Vein endothelial cell (primary cell): Measurements from ENCODE around the gene RHCE. TPM values are rescaled to one million over a fixed set of nuclear protein-coding genes. Genes with fewer than 3 reads are reported as not detected.

ENCODE experiments used
- total RNA-seq: library from RNA; depleted of rRNA; stranded (reverse); fragments of >200 nt; gene quantifications from 2 replicates; pipeline ENCODE4 v1.2.3, GENCODE V29; 2012

Gene RHCE
- total RNA-seq, result 0.33 TPM in 1 of 2 replicates, not detected in the other

DNA sequence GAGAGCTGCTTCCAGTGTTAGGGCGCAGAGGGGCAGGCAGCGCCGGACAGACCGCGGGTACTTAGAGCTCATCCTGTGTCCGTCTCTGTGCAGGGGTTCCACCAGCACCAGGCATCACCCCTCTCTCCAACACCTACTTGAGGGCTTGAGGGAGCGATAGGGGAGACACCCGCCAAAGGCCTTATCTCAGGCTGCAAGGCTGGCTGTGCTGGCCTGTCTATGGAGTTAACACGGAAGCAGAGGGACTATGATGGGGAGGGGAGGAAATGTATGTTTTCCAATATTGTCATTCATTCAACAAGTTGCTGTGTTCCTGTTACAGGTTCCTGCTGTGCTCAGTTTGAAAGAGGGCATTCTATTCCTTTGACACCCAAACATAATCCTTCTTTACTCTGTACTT lies at the start of gene RHCE:
RHCE (minus strand) TSS at position 111 of the 400 bp plus-strand sequence; CDS start at position 72, 39 bp downstream.

DNA sequence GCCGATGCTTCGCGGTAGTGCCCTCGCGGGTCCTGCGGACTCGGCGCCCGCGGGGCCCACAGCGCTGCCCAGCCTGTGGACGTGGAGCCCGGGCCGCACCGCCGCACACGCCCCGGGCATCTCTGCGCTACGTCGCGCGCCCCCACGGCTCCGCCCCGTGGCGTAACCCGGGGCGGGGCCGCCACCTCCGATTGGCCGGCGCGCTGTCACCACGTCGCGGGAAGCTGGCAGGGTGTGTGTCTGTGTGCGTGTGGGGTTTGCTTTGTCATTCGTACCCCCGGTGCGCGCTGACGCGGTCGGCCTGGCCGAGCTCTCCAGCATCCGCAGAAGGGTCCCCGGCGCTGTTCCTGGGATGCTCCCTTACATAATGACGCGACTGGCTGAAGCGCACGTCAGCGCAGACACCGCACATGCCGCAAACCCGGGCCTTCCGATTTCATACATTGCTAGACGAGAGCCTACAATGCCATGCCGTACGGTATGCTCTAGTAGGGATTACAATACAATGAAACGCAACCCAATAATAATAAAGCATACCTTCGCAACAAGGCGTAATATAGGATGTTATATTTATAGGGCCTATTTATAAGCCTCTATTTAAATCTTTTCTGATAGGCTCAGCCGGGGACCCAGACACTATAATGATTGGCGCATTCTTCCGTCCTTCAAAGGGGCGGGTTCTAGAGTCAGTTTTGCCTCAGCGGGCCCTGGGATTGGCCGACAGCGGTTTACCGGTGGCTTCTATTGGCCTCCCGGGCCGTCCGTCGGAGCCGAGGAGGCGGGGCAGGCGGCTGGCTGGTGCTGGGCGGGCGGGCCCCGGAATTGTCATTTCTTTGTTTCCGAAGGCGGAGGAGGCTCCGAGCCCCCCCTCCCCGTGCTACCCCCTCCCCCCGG lies 9.7 kb upstream of the RHCE start, which contains the start of gene MACO1:
MACO1 (plus strand) TSS at position 825 of the 894 bp plus-strand sequence. CDS start 202 bp downstream, outside the sequence.

GRCh38 chr1:25338188-25338981 lies 82.2 kb downstream of the RHCE start, which contains the start of gene TMEM50A:
Gene TMEM50A (plus strand): TSS chr1:25338334. CDS start chr1:25340487, 2,153 bp downstream.

Other genes starting within 250 kb of the RHCE start
- 34.3 and 38.1 TPM in 2 replicates for gene SYF2, start 188.3 kb downstream of the RHCE start, total RNA-seq
- gene RSRP1, start 173.4 kb downstream of the RHCE start, total RNA-seq, result 76.4 and 123 TPM in 2 replicates
- not detected in 2 replicates for gene RHD, start 148.3 kb downstream of the RHCE start, total RNA-seq
- gene TMEM50A, start 82.5 kb downstream of the RHCE start, total RNA-seq, result 130 and 134 TPM in 2 replicates
- gene MACO1, start 10.1 kb upstream of the RHCE start, total RNA-seq, result 25.8 and 29.2 TPM in 2 replicates
- gene LDLRAP1, start 122.8 kb upstream of the RHCE start, total RNA-seq, result 22.7 and 23.8 TPM in 2 replicates
- gene MAN1C1, start 196.0 kb upstream of the RHCE start, total RNA-seq, result 4.3 and 6.2 TPM in 2 replicates